ENCODE measurements around the gene MARCHF10.

The MARCHF10 gene

GRCh38 chr17:62719586-62719985 is 88.5 kb downstream of the MARCHF10 start:
- Histone ChIP-seq H3K9ac (no peak overlapping the region), H3K4me1 (peaks cover 36% of the 10 kb centered on the region), H3K79me2 (no peaks in the 10 kb centered on the region), H3K9me3 (ENCODE audit: control insufficient read depth, low read length) (no peaks in the 10 kb centered on the region), H3K36me3 (ENCODE audit: control insufficient read depth, insufficient read depth, low read length) (no peaks in the 10 kb centered on the region), H2AFZ (no peak overlapping the region), H3K4me2 (ENCODE audit: low read length) (no peak overlapping the region), H3K27me3 (ENCODE audit: control insufficient read depth, insufficient read depth, low read length) (no peaks in the 10 kb centered on the region), H3K4me3 (ENCODE audit: low read depth, low read length) (no peak overlapping the region), H3K27ac (peak overlapping the region; percentile 95)
- TF ChIP-seq CTCF (IDR thresholded peaks at IDR 0.05) = no peak

GRCh38 chr17:62718429-62718828 is 89.7 kb downstream of the MARCHF10 start:
- TF ChIP-seq CTCF (IDR thresholded peaks at IDR 0.05) = no peak
- H2AFZ ChIP-seq = peak overlapping the region; percentile 58
- H3K9me3 ChIP-seq (ENCODE audit: control insufficient read depth, low read length) = no peaks in the 10 kb centered on the region

GRCh38 chr17:62717889-62718288 is 90.2 kb downstream of the MARCHF10 start:
- Histone ChIP-seq H3K4me1 (peaks cover 32% of the 10 kb centered on the region), H3K9ac (no peak overlapping the region), H3K36me3 (ENCODE audit: control insufficient read depth, insufficient read depth, low read length) (no peaks in the 10 kb centered on the region), H3K4me2 (ENCODE audit: low read length) (peak overlapping the region; percentile 52), H2AFZ (peak overlapping the region; percentile 58), H3K79me2 (no peaks in the 10 kb centered on the region), H3K9me3 (ENCODE audit: control insufficient read depth, low read length) (no peaks in the 10 kb centered on the region), H3K27ac (peak overlapping the region; percentile 95), H3K4me3 (ENCODE audit: low read depth, low read length) (peak overlapping the region; percentile 20), H3K27me3 (ENCODE audit: control insufficient read depth, insufficient read depth, low read length) (no peaks in the 10 kb centered on the region)
- no peak for TF ChIP-seq CTCF (IDR thresholded peaks at IDR 0.05)

More at GRCh38 chr17:62718429-62718828, 89.7 kb downstream of the MARCHF10 start:
- H3K4me3 ChIP-seq (ENCODE audit: low read depth, low read length) = peak overlapping the region; percentile 20
- H3K27ac ChIP-seq = peak overlapping the region; percentile 95
- H3K4me1 ChIP-seq = peaks cover 32% of the 10 kb centered on the region
- no peaks in the 10 kb centered on the region for H3K27me3 ChIP-seq (ENCODE audit: control insufficient read depth, insufficient read depth, low read length)
- H3K4me2 ChIP-seq (ENCODE audit: low read length) = peak overlapping the region; percentile 52
- H3K9ac ChIP-seq = no peak overlapping the region
- no peaks in the 10 kb centered on the region for H3K36me3 ChIP-seq (ENCODE audit: control insufficient read depth, insufficient read depth, low read length)
- no peaks in the 10 kb centered on the region for H3K79me2 ChIP-seq

GRCh38 chr17:62717589-62717855 is 90.6 kb downstream of the MARCHF10 start:
- no peaks in the 10 kb centered on the region for H3K79me2 ChIP-seq
- H2AFZ ChIP-seq = peak overlapping the region; percentile 58
- H3K4me2 ChIP-seq (ENCODE audit: low read length) = peak overlapping the region; percentile 52
- no peaks in the 10 kb centered on the region for H3K27me3 ChIP-seq (ENCODE audit: control insufficient read depth, insufficient read depth, low read length)
- no peak for TF ChIP-seq CTCF (IDR thresholded peaks at IDR 0.05)
- no peak overlapping the region for H3K4me3 ChIP-seq (ENCODE audit: low read depth, low read length)
- H3K36me3 ChIP-seq (ENCODE audit: control insufficient read depth, insufficient read depth, low read length) = no peaks in the 10 kb centered on the region
- H3K4me1 ChIP-seq = peaks cover 28% of the 10 kb centered on the region
- H3K27ac ChIP-seq = peak overlapping the region; percentile 95
- H3K9me3 ChIP-seq (ENCODE audit: control insufficient read depth, low read length) = no peaks in the 10 kb centered on the region
- no peak overlapping the region for H3K9ac ChIP-seq

GRCh38 chr17:62716834-62717588 is 91.1 kb downstream of the MARCHF10 start:
- TF ChIP-seq CTCF (IDR thresholded peaks at IDR 0.05) = no peak
- peak overlapping the region; percentile 95 for H3K27ac ChIP-seq
- H3K4me1 ChIP-seq = peaks cover 31% of the 10 kb centered on the region
- no peaks in the 10 kb centered on the region for H3K9me3 ChIP-seq (ENCODE audit: control insufficient read depth, low read length)
- no peak overlapping the region for H3K4me2 ChIP-seq (ENCODE audit: low read length)
- H3K4me3 ChIP-seq (ENCODE audit: low read depth, low read length) = no peak overlapping the region
- no peaks in the 10 kb centered on the region for H3K36me3 ChIP-seq (ENCODE audit: control insufficient read depth, insufficient read depth, low read length)
- H3K9ac ChIP-seq = no peak overlapping the region
- no peaks in the 10 kb centered on the region for H3K27me3 ChIP-seq (ENCODE audit: control insufficient read depth, insufficient read depth, low read length)
- no peaks in the 10 kb centered on the region for H3K79me2 ChIP-seq
- peak overlapping the region; percentile 58 for H2AFZ ChIP-seq
